Left ventricle myocardium inferior (tissue), 1 donor: Measurements from ENCODE around the gene ACSS1. TPM values are rescaled to one million over a fixed set of nuclear protein-coding genes. Genes with fewer than 3 reads are reported as not detected.

ENCODE experiments used
- DNase-seq: peaks from one replicate; pipeline ENCODE4 v3.0.0-alpha.2; 2020
- H3K27ac ChIP-seq: fragments of 200-600 bp; replicated peaks from 2 replicates; pipeline ENCODE4 v1.8.0; 2021
- H3K27me3 ChIP-seq: fragments of 200-600 bp; 2 replicates; pipeline ENCODE4 v1.8.0; 2021; ENCODE audit warnings: low read depth
- H3K36me3 ChIP-seq: fragments of 200-600 bp; 2 replicates; pipeline ENCODE4 v1.8.0; 2021
- H3K4me1 ChIP-seq: fragments of 200-600 bp; 2 replicates; pipeline ENCODE4 v1.8.0; 2021
- H3K4me3 ChIP-seq: fragments of 200-600 bp; 2 replicates; pipeline ENCODE4 v1.8.0; 2021; ENCODE audit warnings: mild to moderate bottlenecking, moderate library complexity
- H3K9me3 ChIP-seq: fragments of 200-600 bp; replicated peaks from 2 replicates; pipeline ENCODE4 v1.8.0; 2021
- intact Hi-C: fragments of 100-400 bp; cut with micrococcal nuclease; formaldehyde crosslinking; loops from one replicate; pipeline ENCODE4 v1.11.0; 2022
- total RNA-seq: library from RNA; stranded (reverse); fragmentation: NEBNext Ultra II Directional; extraction: Animal tissue kit (Norgen Biotek cat#: 25700); gene quantifications from one replicate; pipeline ENCODE4 v1.2.1, GENCODE V29; 2021
- TF ChIP-seq, protein P1 (sequence below): fragments of 200-600 bp; IDR thresholded peaks from 2 replicates; pipeline ENCODE4 v1.8.0; 2021; ENCODE audit warnings: antibody characterized with exemption, mild to moderate bottlenecking, borderline replicate concordance
- donor health status: DM: no; HTN: yes; CAD: no; lungs with severe emphysema.

The ACSS1 gene
- total RNA-seq, 1 donor from 2014 or later, result 159 TPM

DNA sequence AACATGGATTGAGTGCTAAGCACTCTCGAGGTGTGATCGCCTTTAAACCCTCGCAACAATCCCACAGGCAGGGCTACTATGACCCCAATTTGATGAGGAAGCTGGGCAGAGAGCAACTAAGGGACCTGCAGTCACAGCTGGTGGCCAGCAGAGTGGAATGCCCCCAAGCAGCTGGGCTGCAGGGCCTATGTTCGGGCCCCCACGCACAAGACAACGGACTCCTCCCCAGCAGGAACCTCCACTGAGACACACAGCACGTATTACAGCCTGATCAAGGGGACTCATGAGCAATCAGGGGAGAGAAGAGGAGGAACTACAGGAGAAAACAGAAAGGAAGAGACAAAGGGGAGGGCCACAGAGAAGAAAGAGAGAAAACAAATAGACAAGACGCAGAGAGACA, 87.2 kb downstream of the ACSS1 start:
- intact Hi-C loops, result no loop called here
- Histone ChIP-seq H3K4me1 (no peaks in the 10 kb centered on the region), H3K36me3 (peaks cover 89% of the 10 kb centered on the region), H3K27ac (no peak overlapping the region), H3K4me3 (no peak overlapping the region), H3K27me3 (no peaks in the 10 kb centered on the region), H3K9me3 (peaks cover 9% of the 10 kb centered on the region)
- DNase-seq, result no peak
- TF ChIP-seq, protein P1, sequence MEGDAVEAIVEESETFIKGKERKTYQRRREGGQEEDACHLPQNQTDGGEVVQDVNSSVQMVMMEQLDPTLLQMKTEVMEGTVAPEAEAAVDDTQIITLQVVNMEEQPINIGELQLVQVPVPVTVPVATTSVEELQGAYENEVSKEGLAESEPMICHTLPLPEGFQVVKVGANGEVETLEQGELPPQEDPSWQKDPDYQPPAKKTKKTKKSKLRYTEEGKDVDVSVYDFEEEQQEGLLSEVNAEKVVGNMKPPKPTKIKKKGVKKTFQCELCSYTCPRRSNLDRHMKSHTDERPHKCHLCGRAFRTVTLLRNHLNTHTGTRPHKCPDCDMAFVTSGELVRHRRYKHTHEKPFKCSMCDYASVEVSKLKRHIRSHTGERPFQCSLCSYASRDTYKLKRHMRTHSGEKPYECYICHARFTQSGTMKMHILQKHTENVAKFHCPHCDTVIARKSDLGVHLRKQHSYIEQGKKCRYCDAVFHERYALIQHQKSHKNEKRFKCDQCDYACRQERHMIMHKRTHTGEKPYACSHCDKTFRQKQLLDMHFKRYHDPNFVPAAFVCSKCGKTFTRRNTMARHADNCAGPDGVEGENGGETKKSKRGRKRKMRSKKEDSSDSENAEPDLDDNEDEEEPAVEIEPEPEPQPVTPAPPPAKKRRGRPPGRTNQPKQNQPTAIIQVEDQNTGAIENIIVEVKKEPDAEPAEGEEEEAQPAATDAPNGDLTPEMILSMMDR, result no peak

DNA sequence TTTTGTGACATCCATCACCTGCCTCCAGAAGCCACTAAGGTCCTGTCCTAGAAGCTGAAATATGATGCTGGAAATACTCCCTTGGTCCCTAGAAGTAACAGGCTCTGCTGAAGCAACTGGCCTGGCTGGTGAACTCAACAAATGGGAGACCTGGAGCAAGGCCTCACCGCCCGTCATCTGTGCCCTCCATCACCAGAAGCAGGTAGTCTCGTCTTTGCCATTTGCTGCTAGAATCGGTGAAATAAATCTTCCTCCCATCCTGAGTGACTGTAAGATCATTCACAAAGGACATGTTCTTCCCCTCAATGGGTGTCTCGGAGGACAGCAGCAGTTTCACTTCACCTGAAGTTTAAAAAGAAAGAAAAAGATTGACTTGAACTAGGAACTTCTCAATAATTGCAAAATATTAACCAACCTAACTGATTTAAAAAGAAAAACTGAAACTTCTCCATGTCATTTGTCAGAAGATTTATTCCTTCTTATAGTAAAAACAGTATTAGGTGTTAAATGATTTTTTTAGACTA, 87.8 kb downstream of the ACSS1 start:
- peaks cover 2% of the 10 kb centered on the region for H3K9me3 ChIP-seq
- intact Hi-C loops, result no loop called here
- no peak for DNase-seq
- no peaks in the 10 kb centered on the region for H3K27me3 ChIP-seq
- no peaks in the 10 kb centered on the region for H3K4me1 ChIP-seq
- no peak overlapping the region for H3K27ac ChIP-seq
- peaks cover 88% of the 10 kb centered on the region for H3K36me3 ChIP-seq
- TF ChIP-seq, protein P1, result no peak
- H3K4me3 ChIP-seq, result no peak overlapping the region

DNA sequence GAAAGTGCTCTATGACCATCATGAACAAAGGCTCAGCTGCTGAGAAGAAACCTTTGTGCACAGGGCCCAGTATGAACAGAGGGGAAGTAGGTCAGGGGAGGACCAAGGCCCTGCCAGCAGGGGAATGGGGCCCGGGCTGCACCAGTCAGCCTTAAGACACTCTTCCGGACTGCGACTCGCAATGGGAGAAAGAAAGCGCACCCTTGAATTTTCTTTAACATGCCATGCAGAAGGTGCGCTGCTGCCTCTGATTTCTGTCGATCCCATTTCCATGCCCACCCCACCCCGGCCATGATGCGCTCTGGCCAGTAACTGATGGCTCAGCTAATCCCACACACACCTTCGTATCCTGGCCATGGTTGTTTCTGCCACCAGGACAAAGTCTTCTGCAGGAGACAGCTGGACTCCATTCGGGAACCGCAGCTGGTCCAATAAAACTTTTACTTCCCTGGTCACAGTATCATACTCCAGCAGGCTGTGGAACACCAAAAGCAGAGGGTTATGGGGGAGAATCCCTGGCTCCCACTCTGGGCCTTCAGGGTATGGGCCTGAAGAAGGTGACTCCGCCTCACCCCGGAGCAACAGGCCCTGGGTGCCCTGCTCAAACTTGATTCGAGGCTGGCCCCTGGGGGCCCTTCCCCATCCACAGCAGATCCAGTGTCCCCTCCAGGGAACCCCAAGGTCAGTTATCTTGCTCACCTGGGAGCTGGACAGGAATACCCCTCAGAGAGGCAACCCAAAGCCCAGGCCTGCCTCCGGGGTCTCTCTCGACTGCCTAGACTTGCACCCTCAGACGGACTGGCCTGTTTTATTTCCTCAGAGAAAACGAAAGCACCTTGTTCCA, 88.5 kb downstream of the ACSS1 start:
- H3K4me1 ChIP-seq, result no peaks in the 10 kb centered on the region
- DNase-seq, result no peak
- no peaks in the 10 kb centered on the region for H3K9me3 ChIP-seq
- intact Hi-C loops, result no loop called here
- no peak overlapping the region for H3K4me3 ChIP-seq
- H3K27me3 ChIP-seq, result no peaks in the 10 kb centered on the region
- TF ChIP-seq, protein P1, result no peak
- peaks cover 93% of the 10 kb centered on the region for H3K36me3 ChIP-seq
- no peak overlapping the region for H3K27ac ChIP-seq

DNA sequence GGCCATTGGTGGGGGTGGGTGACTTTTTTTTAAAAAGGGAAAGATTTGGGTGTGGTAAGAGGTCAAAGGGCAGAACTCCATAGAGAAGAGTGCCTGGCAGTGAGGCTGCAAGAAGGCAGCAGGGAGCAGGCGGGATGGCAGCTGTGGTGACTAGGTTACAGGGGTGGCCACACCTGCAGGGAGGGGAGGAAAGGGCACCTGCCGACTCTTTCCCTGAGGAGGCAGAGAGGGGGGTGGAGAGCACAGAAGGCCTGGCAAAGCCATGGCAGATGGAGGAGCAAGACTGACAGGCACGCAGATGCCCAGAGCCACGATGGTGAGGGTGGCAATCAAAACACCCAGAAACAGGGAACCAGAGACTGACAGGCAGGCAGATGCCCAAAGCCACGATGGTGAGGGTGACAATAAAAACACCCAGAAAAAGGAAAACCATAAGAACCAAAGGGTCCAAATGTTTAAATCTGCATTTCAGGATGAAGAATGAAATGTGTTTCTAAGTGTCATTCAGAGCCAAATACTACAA, 89.6 kb downstream of the ACSS1 start:
- H3K4me3 ChIP-seq, result no peak overlapping the region
- peaks cover 94% of the 10 kb centered on the region for H3K36me3 ChIP-seq
- H3K27ac ChIP-seq, result no peak overlapping the region
- no peaks in the 10 kb centered on the region for H3K27me3 ChIP-seq
- H3K9me3 ChIP-seq, result no peaks in the 10 kb centered on the region
- DNase-seq, result no peak
- intact Hi-C loops, result no loop called here
- TF ChIP-seq, protein P1, result no peak
- no peaks in the 10 kb centered on the region for H3K4me1 ChIP-seq

DNA sequence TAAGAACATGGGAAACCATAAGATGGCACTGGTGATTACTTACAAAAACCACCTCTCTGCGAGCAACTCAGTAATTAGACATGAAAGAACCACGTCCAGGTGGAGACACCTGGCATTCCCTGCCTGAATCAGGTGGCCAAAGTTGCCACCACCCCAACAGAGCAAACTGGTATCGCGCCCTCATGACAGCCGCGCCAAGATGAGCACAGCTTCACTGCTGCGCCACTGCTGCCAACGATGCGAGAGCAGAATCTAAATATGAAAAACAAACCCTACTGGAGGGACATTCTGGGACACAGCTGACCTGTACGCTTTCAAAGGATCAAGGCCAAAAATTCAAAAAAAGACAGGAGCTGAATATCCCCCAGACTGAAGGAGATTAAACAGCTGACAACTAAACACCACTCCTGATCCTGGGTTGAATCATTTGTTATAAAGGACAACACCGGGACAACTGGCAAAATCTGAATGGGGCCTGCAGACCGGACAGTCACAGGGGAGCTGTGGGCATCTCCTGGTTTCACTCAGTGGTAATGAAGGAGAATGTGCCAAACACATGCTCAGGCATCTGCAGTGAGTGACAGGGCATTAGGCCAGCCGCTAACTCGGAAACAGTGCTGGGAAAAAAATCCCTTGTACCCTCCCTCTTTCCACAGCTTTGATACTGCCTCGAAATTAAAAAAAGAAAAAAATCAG, 91.5 kb downstream of the ACSS1 start:
- H3K27ac ChIP-seq, result no peak overlapping the region
- H3K4me1 ChIP-seq, result no peaks in the 10 kb centered on the region
- H3K9me3 ChIP-seq, result no peaks in the 10 kb centered on the region
- intact Hi-C loops, result no loop called here
- no peak overlapping the region for H3K4me3 ChIP-seq
- DNase-seq, result no peak
- TF ChIP-seq, protein P1, result no peak
- H3K27me3 ChIP-seq, result no peaks in the 10 kb centered on the region
- H3K36me3 ChIP-seq, result peaks cover 89% of the 10 kb centered on the region
